IMR-90 (cell line): ENCODE measurements around the gene DENND6B.

Source experiments
- CTCF ChIP-seq: conservative IDR thresholded peaks from 2 replicates; pipeline ENCODE4 v1.5.1; 2012; ENCODE audit warnings: mild to moderate bottlenecking, low read depth, low read length, improper control_type of control experiment
- MAZ ChIP-seq: IDR thresholded peaks from 2 replicates; pipeline ENCODE4 v1.6.1; 2012; ENCODE audit warnings: low read depth, mild to moderate bottlenecking, low read length, improper control_type of control experiment, moderate library complexity, borderline replicate concordance
- NFE2L2 ChIP-seq: fragments of 150-350 bp; IDR thresholded peaks from 2 replicates; pipeline ENCODE4 v1.6.1; 2016; ENCODE audit warnings: low read depth, mild to moderate bottlenecking, low read length
- POLR2A ChIP-seq: IDR thresholded peaks from 2 replicates; pipeline ENCODE4 v1.6.1; 2012; ENCODE audit warnings: mild to moderate bottlenecking, low read depth, low read length
- RAD21 ChIP-seq: IDR thresholded peaks from 2 replicates; pipeline ENCODE4 v1.6.1; 2012; ENCODE audit warnings: low read length, improper control_type of control experiment
- RFX5 ChIP-seq: IDR thresholded peaks from 2 replicates; pipeline ENCODE4 v1.8.0; 2012; ENCODE audit warnings: low read depth, mild to moderate bottlenecking, low read length, moderate library complexity

DNA sequence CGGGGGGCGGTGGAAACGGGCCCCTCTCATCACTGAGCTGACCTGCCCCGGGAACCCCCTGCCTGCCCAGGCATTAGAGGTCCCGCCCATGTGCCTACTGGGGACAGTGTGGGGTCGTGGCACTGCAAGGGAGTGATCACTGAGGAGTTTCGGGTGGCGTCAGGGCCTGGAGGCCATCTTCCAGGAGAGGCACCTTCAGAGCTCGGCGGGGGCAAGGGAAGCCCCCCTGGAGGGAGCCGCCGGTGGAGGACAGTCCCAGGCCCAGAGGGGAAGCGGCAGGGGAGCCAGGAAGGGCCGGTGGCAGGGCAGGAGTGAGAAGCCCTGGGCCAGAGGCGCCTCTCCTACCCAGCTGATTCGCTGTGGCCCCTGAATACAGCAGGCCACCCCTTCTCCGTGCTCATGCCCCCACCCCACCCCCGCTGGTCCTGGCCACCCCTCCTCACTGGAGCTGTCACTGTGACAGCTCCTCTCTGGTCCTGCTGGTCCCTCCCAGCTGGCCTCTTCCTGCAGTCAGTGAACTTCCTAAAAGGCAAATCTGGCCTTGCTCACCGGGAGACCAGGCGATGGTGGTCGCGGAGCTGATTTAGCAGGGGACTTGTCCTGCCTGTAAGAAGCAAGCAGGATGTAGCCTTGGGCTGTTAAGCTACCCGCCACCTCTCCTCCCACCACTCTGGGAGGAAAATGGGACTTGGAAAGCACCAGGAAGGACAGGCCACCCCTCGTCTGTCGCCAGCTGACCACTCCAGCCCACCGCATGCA lies 54.6 kb downstream of the DENND6B start:
- TF ChIP-seq POLR2A, result no peak
- TF ChIP-seq CTCF, result no peak
- no peak for TF ChIP-seq NFE2L2
- TF ChIP-seq RFX5, result no peak
- TF ChIP-seq RAD21, result no peak
- no peak for TF ChIP-seq MAZ
